ENCODE measurements around the gene L3MBTL1.
A peak's percentile ranks its signal among the peaks of the same experiment; 100 is the strongest.
"Not testable (repeated sequence)": the region's sequence is repeated elsewhere in the genome, so short reads cannot be mapped to it uniquely, and the experiment has no call there.

The L3MBTL1 gene

GRCh38 chr20:43583133-43583864, 75.8 kb downstream of the L3MBTL1 start:
- Histone ChIP-seq H3K36me3 (ENCODE audit: control insufficient read depth, low read depth, low read length) (no peaks in the 10 kb centered on the region), H3K9ac (ENCODE audit: low read length) (no peak overlapping the region), H3K4me3 (ENCODE audit: low read length) (no peak overlapping the region), H3K27ac (ENCODE audit: low read length) (no peak overlapping the region), H3K27me3 (ENCODE audit: control insufficient read depth, insufficient read depth, low read length) (no peaks in the 10 kb centered on the region), H3K4me1 (ENCODE audit: control insufficient read depth, low read depth, low read length) (peaks cover 9% of the 10 kb centered on the region), H3K9me3 (ENCODE audit: control insufficient read depth, low read depth, low read length) (no peaks in the 10 kb centered on the region)

- Histone ChIP-seq H3K4me3 (ENCODE audit: low read length) (no peak overlapping the region), H3K4me1 (ENCODE audit: control insufficient read depth, low read depth, low read length) (peaks cover 9% of the 10 kb centered on the region), H3K36me3 (ENCODE audit: control insufficient read depth, low read depth, low read length) (no peaks in the 10 kb centered on the region), H3K27me3 (ENCODE audit: control insufficient read depth, insufficient read depth, low read length) (no peaks in the 10 kb centered on the region), H3K27ac (ENCODE audit: low read length) (no peak overlapping the region), H3K9me3 (ENCODE audit: control insufficient read depth, low read depth, low read length) (no peaks in the 10 kb centered on the region), H3K9ac (ENCODE audit: low read length) (no peak overlapping the region)
Observed at GRCh38 chr20:43583982-43584432, 76.5 kb downstream of the L3MBTL1 start.

DNA sequence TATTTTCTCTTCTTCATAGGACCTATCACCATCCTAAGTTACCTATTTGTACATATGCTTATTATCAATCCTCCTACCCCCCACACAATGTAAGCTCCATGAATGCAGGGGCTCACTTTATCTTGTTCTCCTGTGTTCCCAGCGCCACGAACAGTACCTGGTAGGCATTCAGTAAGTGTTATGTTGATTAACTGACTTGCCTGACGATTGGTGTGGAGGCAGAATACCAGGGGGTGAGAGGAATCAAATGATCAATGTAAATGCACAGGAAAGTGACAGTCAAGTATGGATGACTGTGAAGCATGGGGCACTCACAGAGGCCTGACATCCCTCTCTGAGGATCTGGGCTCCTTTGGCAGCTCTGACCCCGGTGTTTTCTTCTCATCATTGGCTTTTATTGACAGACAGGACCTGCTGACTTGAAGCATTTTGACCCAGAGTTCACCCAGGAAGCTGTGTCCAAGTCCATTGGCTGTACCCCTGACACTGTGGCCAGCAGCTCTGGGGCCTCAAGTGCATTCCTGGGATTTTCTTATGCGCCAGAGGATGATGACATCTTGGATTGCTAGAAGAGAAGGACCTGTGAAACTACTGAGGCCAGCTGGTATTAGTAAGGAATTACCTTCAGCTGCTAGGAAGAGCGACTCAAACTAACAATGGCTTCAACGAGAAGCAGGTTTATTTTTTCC, 77.1 kb downstream of the L3MBTL1 start:
- H3K4me3 ChIP-seq (ENCODE audit: low read length), result no peak overlapping the region
- no peak overlapping the region for H3K9ac ChIP-seq (ENCODE audit: low read length)
- peaks cover 9% of the 10 kb centered on the region for H3K4me1 ChIP-seq (ENCODE audit: control insufficient read depth, low read depth, low read length)
- H3K36me3 ChIP-seq (ENCODE audit: control insufficient read depth, low read depth, low read length), result no peaks in the 10 kb centered on the region
- H3K9me3 ChIP-seq (ENCODE audit: control insufficient read depth, low read depth, low read length), result no peaks in the 10 kb centered on the region
- no peaks in the 10 kb centered on the region for H3K27me3 ChIP-seq (ENCODE audit: control insufficient read depth, insufficient read depth, low read length)
- H3K27ac ChIP-seq (ENCODE audit: low read length), result no peak overlapping the region

DNA sequence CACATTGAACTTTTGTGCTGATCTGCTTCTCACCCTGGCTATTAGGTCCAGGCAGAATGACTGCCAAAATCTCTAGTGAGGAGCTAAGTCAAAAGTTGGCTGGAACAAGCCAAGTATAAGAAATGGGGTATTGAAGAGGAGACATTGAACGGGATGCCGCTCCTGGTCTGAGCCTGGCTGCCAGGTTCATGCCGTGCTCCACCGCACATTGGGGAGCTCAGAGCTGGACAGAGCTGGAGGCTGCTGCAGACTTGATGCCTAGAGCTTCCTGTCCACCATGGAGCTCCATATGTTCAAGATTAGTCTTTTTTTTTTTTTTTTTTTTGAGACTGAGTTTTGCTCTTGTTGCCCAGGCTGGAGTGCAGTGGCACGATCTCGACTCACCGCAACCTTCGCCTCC, 79.1 kb downstream of the L3MBTL1 start:
- Histone ChIP-seq H3K4me1 (ENCODE audit: control insufficient read depth, low read depth, low read length) (peaks cover 16% of the 10 kb centered on the region), H3K4me3 (ENCODE audit: low read length) (no peak overlapping the region), H3K9ac (ENCODE audit: low read length) (no peak overlapping the region), H3K9me3 (ENCODE audit: control insufficient read depth, low read depth, low read length) (no peaks in the 10 kb centered on the region), H3K27me3 (ENCODE audit: control insufficient read depth, insufficient read depth, low read length) (no peaks in the 10 kb centered on the region), H3K36me3 (ENCODE audit: control insufficient read depth, low read depth, low read length) (no peaks in the 10 kb centered on the region), H3K27ac (ENCODE audit: low read length) (no peak overlapping the region)

- not testable (repeated sequence) for H3K27me3 ChIP-seq (ENCODE audit: control insufficient read depth, insufficient read depth, low read length); H3K9ac ChIP-seq (ENCODE audit: low read length); H3K4me3 ChIP-seq (ENCODE audit: low read length); H3K9me3 ChIP-seq (ENCODE audit: control insufficient read depth, low read depth, low read length); H3K36me3 ChIP-seq (ENCODE audit: control insufficient read depth, low read depth, low read length); H3K27ac ChIP-seq (ENCODE audit: low read length)
- H3K4me1 ChIP-seq (ENCODE audit: control insufficient read depth, low read depth, low read length), result peaks cover 16% of the 10 kb centered on the region
Observed at GRCh38 chr20:43588526-43588925, 81.0 kb downstream of the L3MBTL1 start.

DNA sequence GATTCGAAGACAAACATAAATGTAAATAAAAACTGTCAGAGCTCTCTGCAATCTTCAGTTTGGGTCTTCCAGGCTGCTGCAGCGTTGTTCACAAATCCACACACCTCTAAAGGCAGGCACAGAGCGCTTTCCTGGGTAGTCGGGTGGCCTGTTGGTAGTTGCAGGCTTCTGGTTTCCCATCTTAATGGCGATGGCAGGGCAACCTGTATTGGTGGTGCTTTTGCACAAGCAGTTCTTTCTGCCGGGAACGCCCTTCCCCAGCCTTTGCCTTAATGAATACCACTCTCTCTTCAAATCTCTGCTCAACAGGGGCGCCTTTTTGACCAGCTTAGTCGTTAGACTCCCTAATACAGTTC, 82.5 kb downstream of the L3MBTL1 start:
- H3K36me3 ChIP-seq (ENCODE audit: control insufficient read depth, low read depth, low read length), result peaks cover 4% of the 10 kb centered on the region
- peak overlapping the region; percentile 93 for H3K27ac ChIP-seq (ENCODE audit: low read length)
- H3K9ac ChIP-seq (ENCODE audit: low read length), result peak overlapping the region; percentile 92
- H3K4me1 ChIP-seq (ENCODE audit: control insufficient read depth, low read depth, low read length), result peaks cover 7% of the 10 kb centered on the region
- H3K4me3 ChIP-seq (ENCODE audit: low read length), result peak overlapping the region; percentile 96
- no peaks in the 10 kb centered on the region for H3K9me3 ChIP-seq (ENCODE audit: control insufficient read depth, low read depth, low read length)
- H3K27me3 ChIP-seq (ENCODE audit: control insufficient read depth, insufficient read depth, low read length), result no peaks in the 10 kb centered on the region

- H3K36me3 ChIP-seq (ENCODE audit: control insufficient read depth, low read depth, low read length), result peaks cover 4% of the 10 kb centered on the region
- peak within 1 kb of the TSS; percentile 96 for H3K4me3 ChIP-seq (ENCODE audit: low read length)
- H3K4me1 ChIP-seq (ENCODE audit: control insufficient read depth, low read depth, low read length), result peaks cover 6% of the 10 kb centered on the region
- H3K27me3 ChIP-seq (ENCODE audit: control insufficient read depth, insufficient read depth, low read length), result no peaks in the 10 kb centered on the region
- H3K9ac ChIP-seq (ENCODE audit: low read length), result peak within 1 kb of the TSS; percentile 92
- no peaks in the 10 kb centered on the region for H3K9me3 ChIP-seq (ENCODE audit: control insufficient read depth, low read depth, low read length)
- peak within 1 kb of the TSS; percentile 93 for H3K27ac ChIP-seq (ENCODE audit: low read length)
Observed at GRCh38 chr20:43590392-43591303, 83.2 kb downstream of the L3MBTL1 start, which contains the start of gene IFT52. Gene IFT52, plus strand, starts transcription at chr20:43590937. Its CDS starts 3,762 bp downstream, at chr20:43594699.

Measured in iPS-18a (cell line).